GM12891 (cell line): Measurements from ENCODE around the gene FBXL13.

ENCODE experiments used
- POLR2A ChIP-seq: IDR thresholded peaks from 2 replicates; pipeline ENCODE4 v1.6.1; 2011; ENCODE audit warnings: low read depth, low read length, control low read depth
- POLR2AphosphoS5 ChIP-seq: IDR thresholded peaks from 2 replicates; pipeline ENCODE4 v1.6.1; 2011; ENCODE audit warnings: low read depth, low read length, control low read depth
- POU2F2 ChIP-seq: IDR thresholded peaks from 2 replicates; pipeline ENCODE4 v1.6.1; 2011; ENCODE audit warnings: low read depth, mild to moderate bottlenecking, control low read depth, low read length, moderate library complexity
- TAF1 ChIP-seq: IDR thresholded peaks from 2 replicates; pipeline ENCODE4 v1.6.1; 2011; ENCODE audit warnings: low read depth, low read length, control low read depth

DNA sequence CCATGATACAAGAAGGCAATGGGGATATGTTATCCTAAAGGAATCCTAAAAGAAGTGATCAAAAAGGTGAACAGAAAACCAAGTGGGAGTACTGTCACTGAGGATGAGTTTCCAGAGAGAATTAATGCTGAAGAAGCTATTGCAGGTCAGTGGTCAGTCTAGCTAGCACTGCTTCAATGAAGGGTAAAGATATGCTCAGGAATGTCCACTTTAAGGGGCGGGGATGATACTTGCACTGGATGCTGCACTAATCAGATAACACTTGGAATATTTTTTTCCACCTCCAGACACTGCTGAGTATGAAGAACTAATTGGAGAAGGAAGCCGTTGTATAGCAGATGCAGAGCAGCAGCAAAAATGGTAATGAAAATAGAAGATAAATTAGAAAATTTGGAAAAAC, 86.5 kb downstream of the FBXL13 start:
- TF ChIP-seq POLR2A = no peak
- no peak for TF ChIP-seq POLR2AphosphoS5
- no peak for TF ChIP-seq TAF1
- TF ChIP-seq POU2F2 = no peak
